GM19324 (cell line): Measurements from ENCODE around the gene TAF11.
"Not testable (repeated sequence)": the region's sequence is repeated elsewhere in the genome, so short reads cannot be mapped to it uniquely, and the experiment has no call there.

ENCODE experiments used
- ATAC-seq: cut with Tn5 transposase; IDR thresholded peaks from one replicate; pipeline ENCODE4 v1.9.1; 2021; ENCODE audit warnings: mild to moderate bottlenecking, moderate library complexity; ENCODE audit not compliant: unreplicated experiment, low FRiP score

TAF11 gene

DNA sequence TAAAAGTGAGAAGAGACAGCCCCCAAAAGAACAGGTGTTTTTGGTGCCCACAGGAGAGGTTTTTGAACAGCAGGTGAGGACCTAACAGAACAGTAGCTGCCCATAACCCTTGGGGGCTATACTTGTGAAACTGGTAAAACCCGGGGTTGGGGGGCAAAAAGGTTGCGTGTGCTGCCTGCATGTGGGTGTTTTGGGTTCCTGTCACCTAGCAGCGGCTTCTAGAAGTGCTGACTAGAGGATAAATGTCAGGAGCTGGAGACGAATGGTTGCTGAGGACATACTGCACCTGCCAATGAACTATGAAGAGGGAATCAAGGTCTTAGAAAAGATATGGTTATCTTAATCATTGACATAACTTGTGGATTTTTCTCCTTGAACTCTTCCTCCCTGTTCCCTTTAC, 16.0 kb downstream of the TAF11 start:
- ATAC-seq: no peak

DNA sequence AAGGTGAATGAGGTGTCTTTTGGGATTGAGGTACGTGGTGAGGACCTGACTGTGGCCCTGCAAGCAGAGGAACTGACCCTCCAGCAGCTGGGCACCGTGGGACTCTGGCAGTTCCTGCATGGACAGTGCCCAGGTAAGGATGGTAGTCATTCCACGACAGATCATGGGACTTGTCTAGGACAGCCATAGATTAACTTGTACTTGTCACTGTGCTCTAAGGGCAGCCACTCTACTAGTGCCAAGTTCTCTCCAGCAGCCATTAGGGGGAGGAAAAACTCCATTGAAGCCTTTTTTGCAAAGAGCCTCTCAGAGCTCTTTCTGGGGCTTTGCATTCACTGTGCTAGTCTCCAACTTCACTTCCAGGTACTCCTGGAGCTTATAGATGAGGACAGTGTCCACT, 20.4 kb downstream of the TAF11 start:
- ATAC-seq: no peak

GRCh38 chr6:34866509-34866908, 21.3 kb downstream of the TAF11 start:
- no peak for ATAC-seq

GRCh38 chr6:34865107-34865506, 22.7 kb downstream of the TAF11 start:
- no peak for ATAC-seq

- ATAC-seq: no peak
These were observed 23.8 kb downstream of the TAF11 start for GRCh38 chr6:34864007-34864406.

GRCh38 chr6:34860776-34861175, 27.1 kb downstream of the TAF11 start:
- no peak for ATAC-seq

DNA sequence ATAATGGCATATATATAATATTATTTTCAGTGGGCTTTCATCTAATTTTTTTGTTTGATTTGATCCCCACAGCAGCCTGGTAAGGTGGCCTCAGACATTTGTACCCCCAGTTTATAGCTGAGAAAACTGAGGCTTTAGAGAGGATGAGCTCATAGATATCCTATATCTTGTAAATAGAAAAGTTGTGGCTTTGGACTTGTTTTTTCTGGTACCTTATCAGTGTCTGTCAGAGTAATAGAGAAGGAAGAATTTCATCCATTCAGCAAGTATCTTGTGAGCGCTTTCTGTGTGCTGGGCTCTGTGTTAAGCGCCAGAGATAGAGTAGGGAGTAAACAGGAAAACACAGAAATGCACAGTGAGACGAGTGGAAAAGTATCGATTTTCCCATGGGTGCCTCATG, 27.9 kb downstream of the TAF11 start:
- no peak for ATAC-seq

DNA sequence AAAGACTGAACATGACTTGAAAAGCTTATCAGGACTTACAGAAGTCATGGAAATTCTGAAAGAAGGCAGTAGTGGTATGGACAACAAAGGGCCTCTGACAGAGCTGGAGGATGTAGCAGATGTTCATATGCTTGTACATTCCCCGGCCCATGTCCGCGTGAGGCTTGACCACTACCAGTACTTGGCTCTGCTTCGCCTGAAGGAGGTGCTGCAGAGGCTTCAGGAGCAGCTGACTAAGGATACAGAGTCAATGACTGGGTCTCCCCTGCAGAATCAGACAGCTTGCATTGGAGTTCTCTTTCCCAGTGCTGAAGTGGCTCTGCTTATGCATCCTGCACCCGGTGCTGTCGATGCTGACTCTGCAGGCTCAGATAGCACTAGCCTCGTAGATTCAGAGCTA, 29.2 kb downstream of the TAF11 start:
- ATAC-seq: no peak

DNA sequence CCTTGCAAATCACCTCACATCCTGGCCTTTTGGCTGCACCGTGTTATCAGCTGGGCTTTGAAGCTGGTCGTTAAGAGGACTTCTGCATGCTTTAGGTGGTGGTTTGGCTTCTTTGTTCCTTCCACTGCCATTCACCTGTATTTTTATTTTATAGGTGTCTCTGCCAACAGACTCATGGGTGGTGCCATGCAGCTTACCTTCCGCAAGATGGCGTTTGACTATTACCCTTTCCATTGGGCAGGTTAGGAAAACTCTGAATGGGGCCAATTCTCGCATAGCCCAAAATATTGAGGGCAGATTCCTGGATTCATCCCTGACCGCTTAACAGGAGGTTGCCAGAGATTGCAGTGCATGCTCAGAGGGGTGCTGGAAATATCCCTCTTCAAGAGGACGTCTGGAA, 32.4 kb downstream of the TAF11 start:
- ATAC-seq: no peak

DNA sequence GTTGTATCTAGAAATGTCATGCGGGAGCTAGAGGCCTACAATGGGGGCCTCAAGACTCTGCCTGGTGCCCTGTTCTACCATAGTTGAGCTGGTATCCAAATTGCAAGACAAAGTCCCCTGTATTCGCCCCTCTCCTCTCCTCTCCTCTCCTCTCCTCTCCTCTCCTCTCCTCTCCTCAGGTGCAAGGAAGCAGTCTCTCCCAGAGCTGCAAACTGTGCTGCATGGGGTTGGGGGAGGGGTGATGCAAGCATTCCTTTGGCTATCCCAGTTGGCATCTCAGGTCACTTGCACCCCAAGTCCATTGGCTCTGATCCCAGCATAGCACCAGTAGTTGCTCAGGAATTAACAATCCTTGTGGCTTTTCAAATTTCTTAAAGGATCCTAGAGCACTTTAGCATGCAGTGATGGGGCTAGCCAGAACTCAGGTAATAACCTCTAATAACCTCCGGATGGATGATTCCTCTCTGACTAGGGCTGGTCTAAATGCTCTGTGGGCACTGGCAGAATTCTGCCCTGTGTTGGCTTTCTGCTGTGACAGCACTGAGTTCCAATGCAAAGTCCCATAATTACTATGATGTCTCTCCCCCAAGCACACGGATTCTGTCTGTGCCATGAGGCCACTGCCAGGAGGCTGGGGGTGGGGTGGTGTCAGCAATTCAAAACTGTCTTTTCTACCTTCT, 35.3 kb downstream of the TAF11 start:
- ATAC-seq: no peak

- no peak for ATAC-seq
These were observed 36.5 kb downstream of the TAF11 start for GRCh38 chr6:34851361-34851760.

DNA sequence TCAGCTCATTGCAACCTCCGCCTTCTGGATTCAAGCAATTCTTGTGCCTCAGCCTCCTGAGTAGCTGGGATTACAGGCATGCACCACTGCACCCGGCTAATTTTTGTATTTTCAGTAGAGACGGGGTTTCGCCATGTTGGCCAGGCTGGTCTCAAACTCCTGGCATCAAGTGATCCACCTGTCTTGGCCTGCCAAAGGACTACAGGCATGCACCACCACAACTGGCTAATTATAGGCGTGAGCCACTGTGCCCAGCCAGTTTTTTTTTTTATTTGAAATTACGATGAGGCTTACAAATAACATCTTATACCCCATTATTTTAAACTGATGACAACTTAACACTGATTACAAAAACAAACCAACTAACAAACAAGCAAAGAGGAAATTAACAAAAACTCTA, 38.8 kb downstream of the TAF11 start:
- not testable (repeated sequence) for ATAC-seq

DNA sequence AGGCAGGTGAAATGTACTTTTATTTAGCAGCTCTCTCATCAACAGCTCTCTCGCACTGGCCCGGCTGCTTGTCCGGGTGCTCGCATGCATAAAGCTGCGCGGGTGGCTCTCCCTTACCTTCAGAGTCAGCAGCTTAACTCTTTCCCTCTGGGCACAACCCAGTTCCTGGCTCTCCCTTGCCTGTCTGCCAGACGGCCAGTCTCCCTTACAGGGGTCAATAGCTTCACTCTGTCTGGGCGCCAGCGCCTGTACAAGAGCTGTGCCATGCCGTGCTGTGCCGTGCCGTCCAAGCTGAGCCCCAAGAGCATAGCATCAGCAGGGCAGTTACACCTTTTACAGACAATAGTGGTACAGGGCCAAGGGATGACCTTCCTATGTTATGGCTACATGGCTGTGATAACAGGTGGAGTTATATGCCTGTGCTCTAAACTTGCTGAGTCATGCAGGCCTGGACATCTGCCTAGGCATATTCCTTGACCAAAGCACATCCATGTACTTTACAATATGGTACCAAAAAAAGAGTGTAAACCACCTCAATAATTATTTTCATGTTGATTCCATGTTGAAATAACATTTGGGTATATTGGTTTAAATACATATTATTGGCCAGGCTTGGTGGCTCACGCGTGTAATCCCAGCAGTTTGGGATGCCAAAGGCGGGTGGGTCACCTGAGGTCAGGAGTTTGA, 48.0 kb downstream of the TAF11 start:
- ATAC-seq: no peak

- no peak for ATAC-seq
These were observed 50.3 kb downstream of the TAF11 start for GRCh38 chr6:34837528-34837927.

DNA sequence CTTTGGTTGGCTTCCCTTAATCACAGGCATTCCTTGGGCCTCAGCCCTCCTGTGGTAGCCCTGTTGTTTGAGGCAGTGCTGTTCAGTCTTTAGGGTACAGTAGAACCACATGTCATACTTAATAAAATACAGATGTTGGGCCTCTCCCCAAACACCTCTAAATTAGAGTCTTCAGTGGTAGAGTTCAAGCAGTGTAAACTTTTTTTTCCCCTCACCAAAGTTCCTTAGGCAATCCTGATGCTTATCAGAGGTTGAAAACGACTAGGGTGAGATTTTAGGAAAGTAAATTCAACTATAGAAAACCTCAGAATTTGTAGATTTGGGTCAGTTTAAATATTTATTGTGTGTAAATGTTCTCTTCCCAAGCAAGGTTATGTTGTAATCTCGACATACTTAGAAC, 51.4 kb downstream of the TAF11 start:
- no peak for ATAC-seq

GRCh38 chr6:34836008-34836407, 51.8 kb downstream of the TAF11 start:
- no peak for ATAC-seq

- ATAC-seq: no peak
These were observed 52.9 kb downstream of the TAF11 start for GRCh38 chr6:34834789-34835518.

DNA sequence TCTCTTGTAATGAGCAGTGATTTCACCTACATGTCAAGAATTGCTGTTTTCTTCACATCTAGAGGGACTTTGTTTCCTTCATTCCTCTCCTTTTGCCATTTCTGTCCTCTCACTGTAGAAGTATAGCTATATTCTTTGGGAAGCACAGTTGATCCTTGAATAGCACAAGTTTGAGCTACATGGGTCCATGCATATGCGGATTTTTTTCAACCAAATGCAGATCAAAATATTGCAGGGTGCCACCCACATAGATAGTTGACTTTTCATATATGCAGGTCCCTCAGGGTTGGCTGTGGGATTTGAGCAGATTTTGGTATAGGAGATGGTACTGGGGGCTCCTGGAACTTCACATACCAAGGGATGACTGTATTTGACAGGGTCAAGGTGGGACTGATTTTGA, 54.9 kb downstream of the TAF11 start:
- ATAC-seq: no peak

- no peak for ATAC-seq
These were observed 58.7 kb downstream of the TAF11 start for GRCh38 chr6:34829137-34829536.
